KMS-11 (cell line): ENCODE measurements around the gene SUPT4H1.

Source experiments
- H2AFZ ChIP-seq: fragments of 200-600 bp; sonication (generic); 2 replicates; pipeline ENCODE4 v1.6.1; 2016; ENCODE audit warnings: antibody characterized with exemption, mixed run types, low read depth
- H3K27ac ChIP-seq: fragments of 200-600 bp; sonication (generic); 2 replicates; pipeline ENCODE4 v1.6.1; 2016; ENCODE audit warnings: mild to moderate bottlenecking, mixed run types
- H3K27me3 ChIP-seq: fragments of 200-600 bp; sonication (generic); 2 replicates; pipeline ENCODE4 v1.6.1; 2017; ENCODE audit warnings: mild to moderate bottlenecking, low read depth, mixed run types, moderate library complexity; ENCODE audit not compliant: insufficient read depth
- H3K36me3 ChIP-seq: fragments of 200-600 bp; sonication (generic); 2 replicates; pipeline ENCODE4 v1.6.1; 2017; ENCODE audit warnings: mild to moderate bottlenecking, mixed run types; ENCODE audit not compliant: insufficient read depth
- H3K4me1 ChIP-seq: fragments of 200-600 bp; sonication (generic); 2 replicates; pipeline ENCODE4 v1.6.1; 2016; ENCODE audit warnings: mild to moderate bottlenecking, low read depth, mixed run types; ENCODE audit not compliant: poor library complexity, severe bottlenecking
- H3K4me2 ChIP-seq: fragments of 200-600 bp; sonication (generic); 2 replicates; pipeline ENCODE4 v1.7.0; 2016; ENCODE audit warnings: mild to moderate bottlenecking, mixed run types
- H3K4me3 ChIP-seq: fragments of 200-600 bp; sonication (generic); IDR thresholded peaks from 2 replicates; pipeline ENCODE4 v1.6.1; 2017; ENCODE audit warnings: low read depth, low read length, mixed read lengths; ENCODE audit not compliant: insufficient read depth
- H3K79me2 ChIP-seq: fragments of 200-600 bp; sonication (generic); 2 replicates; pipeline ENCODE4 v1.6.1; 2016; ENCODE audit warnings: low read depth, mixed run types; ENCODE audit not compliant: insufficient read depth
- H3K9ac ChIP-seq: fragments of 200-600 bp; sonication (generic); 2 replicates; pipeline ENCODE4 v1.6.1; 2016; ENCODE audit warnings: mild to moderate bottlenecking, mixed run types
- H4K20me1 ChIP-seq: fragments of 200-600 bp; sonication (generic); 2 replicates; pipeline ENCODE4 v1.6.1; 2016; ENCODE audit warnings: mild to moderate bottlenecking, mixed run types; ENCODE audit not compliant: insufficient read depth
- CTCF ChIP-seq: fragments of 200-600 bp; sonication (generic); conservative IDR thresholded peaks from 2 replicates; pipeline ENCODE4 v1.6.1; 2017; ENCODE audit warnings: low read depth, mild to moderate bottlenecking, antibody characterized with exemption, low read length, moderate library complexity, mixed read lengths

The SUPT4H1 gene

GRCh38 chr17:58310511-58311428, 41.2 kb downstream of the SUPT4H1 start:
- H3K4me3 ChIP-seq, result no peak overlapping the region
- H4K20me1 ChIP-seq, result no peaks in the 10 kb centered on the region
- no peaks in the 10 kb centered on the region for H3K27me3 ChIP-seq
- no peak overlapping the region for H2AFZ ChIP-seq
- no peak overlapping the region for H3K27ac ChIP-seq
- TF ChIP-seq CTCF, result no peak
- H3K4me1 ChIP-seq, result no peaks in the 10 kb centered on the region
- H3K4me2 ChIP-seq, result no peak overlapping the region
- H3K79me2 ChIP-seq, result no peaks in the 10 kb centered on the region
- H3K9ac ChIP-seq, result no peak overlapping the region
- no peaks in the 10 kb centered on the region for H3K36me3 ChIP-seq

GRCh38 chr17:58309918-58310259, 42.1 kb downstream of the SUPT4H1 start:
- no peaks in the 10 kb centered on the region for H3K27me3 ChIP-seq
- no peak overlapping the region for H3K27ac ChIP-seq
- no peak overlapping the region for H3K9ac ChIP-seq
- H2AFZ ChIP-seq, result no peak overlapping the region
- H3K4me1 ChIP-seq, result peaks cover under 1% of the 10 kb centered on the region
- H4K20me1 ChIP-seq, result no peaks in the 10 kb centered on the region
- TF ChIP-seq CTCF, result no peak
- H3K4me3 ChIP-seq, result no peak overlapping the region
- no peaks in the 10 kb centered on the region for H3K36me3 ChIP-seq
- H3K79me2 ChIP-seq, result no peaks in the 10 kb centered on the region
- no peak overlapping the region for H3K4me2 ChIP-seq

GRCh38 chr17:58308985-58309917, 42.8 kb downstream of the SUPT4H1 start:
- no peak overlapping the region for H3K27ac ChIP-seq
- no peaks in the 10 kb centered on the region for H4K20me1 ChIP-seq
- H3K79me2 ChIP-seq, result no peaks in the 10 kb centered on the region
- no peak overlapping the region for H2AFZ ChIP-seq
- H3K36me3 ChIP-seq, result no peaks in the 10 kb centered on the region
- H3K27me3 ChIP-seq, result no peaks in the 10 kb centered on the region
- no peak overlapping the region for H3K4me3 ChIP-seq
- no peak overlapping the region for H3K9ac ChIP-seq
- no peak overlapping the region for H3K4me2 ChIP-seq
- TF ChIP-seq CTCF, result no peak
- peaks cover 6% of the 10 kb centered on the region for H3K4me1 ChIP-seq

DNA sequence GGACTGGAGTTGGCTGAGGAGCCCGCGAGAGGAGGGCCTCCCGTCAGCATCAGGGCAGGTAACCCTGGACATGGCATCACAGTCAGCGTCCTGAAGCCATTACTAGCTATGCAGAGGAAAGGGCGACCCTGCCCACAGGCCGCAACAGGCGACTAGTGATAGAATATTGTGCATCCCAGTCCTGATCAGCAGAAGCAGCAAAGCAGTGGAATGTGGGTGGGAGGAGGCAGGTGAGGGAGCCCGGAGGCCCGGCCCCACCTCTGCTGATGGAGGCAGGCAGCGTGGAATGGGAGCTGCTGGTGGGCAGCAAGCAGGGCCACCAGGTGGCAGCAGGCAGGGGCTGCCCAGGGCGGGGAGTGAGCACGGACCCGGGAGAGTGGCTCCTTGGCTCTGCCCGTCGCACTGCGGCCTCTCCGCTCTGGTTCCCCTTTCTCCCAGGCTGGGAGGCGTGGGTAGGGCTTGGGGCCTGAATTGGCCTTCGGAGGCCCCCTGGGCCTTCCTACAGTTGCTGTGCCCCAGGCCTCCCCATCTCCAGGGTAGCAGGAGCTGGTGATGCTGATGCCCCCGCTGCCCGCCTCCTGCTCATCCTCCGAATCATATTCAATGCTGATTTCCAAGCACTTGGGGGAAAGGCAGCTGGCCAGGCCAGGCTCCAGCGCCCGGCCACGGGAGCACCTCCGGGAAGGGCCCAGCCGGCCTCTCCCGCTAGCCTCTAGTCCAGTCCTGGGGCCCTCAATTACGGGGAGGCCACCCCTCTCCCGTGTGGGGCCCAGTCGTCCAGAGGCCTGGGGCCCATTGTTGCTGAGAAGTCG, 43.6 kb downstream of the SUPT4H1 start:
- Histone ChIP-seq H3K4me1 (peaks cover 6% of the 10 kb centered on the region), H3K27ac (no peak overlapping the region), H3K9ac (no peak overlapping the region), H3K36me3 (no peaks in the 10 kb centered on the region), H3K27me3 (no peaks in the 10 kb centered on the region), H3K79me2 (no peaks in the 10 kb centered on the region), H3K4me2 (no peak overlapping the region), H4K20me1 (no peaks in the 10 kb centered on the region), H3K4me3 (no peak overlapping the region), H2AFZ (no peak overlapping the region)
- no peak for TF ChIP-seq CTCF
